GM21737 (cell line): Measurements from ENCODE around the gene COL9A2.

Source experiments
- ATAC-seq: cut with Tn5 transposase; IDR thresholded peaks from one replicate; pipeline ENCODE4 v1.9.1; 2021; ENCODE audit warnings: mild to moderate bottlenecking, moderate library complexity; ENCODE audit not compliant: unreplicated experiment

The COL9A2 gene

GRCh38 chr1:40305451-40305850 is 11.6 kb downstream of the COL9A2 start:
- ATAC-seq = no peak

- no peak for ATAC-seq
Measured at GRCh38 chr1:40303790-40304189, 13.3 kb downstream of the COL9A2 start.

GRCh38 chr1:40303051-40303771 is 13.9 kb downstream of the COL9A2 start:
- ATAC-seq = no peak

GRCh38 chr1:40302475-40302874 is 14.6 kb downstream of the COL9A2 start:
- no peak for ATAC-seq

GRCh38 chr1:40301541-40302299 is 15.4 kb downstream of the COL9A2 start:
- no peak for ATAC-seq

- no peak for ATAC-seq
Measured at GRCh38 chr1:40301066-40301465, 16.0 kb downstream of the COL9A2 start.

GRCh38 chr1:40300651-40301050 is 16.4 kb downstream of the COL9A2 start:
- ATAC-seq = no peak

GRCh38 chr1:40300249-40300567 is 16.9 kb downstream of the COL9A2 start:
- no peak for ATAC-seq

- no peak for ATAC-seq
Measured at GRCh38 chr1:40299366-40300248, 17.5 kb downstream of the COL9A2 start.

- ATAC-seq = no peak
Measured at GRCh38 chr1:40291293-40291692, 25.8 kb downstream of the COL9A2 start.

GRCh38 chr1:40281853-40282252 is 35.2 kb downstream of the COL9A2 start:
- no peak for ATAC-seq

- no peak for ATAC-seq
Measured at GRCh38 chr1:40276122-40276521, 41.0 kb downstream of the COL9A2 start.

- ATAC-seq = no peak
Measured at GRCh38 chr1:40274331-40274730, 42.8 kb downstream of the COL9A2 start.

- no peak for ATAC-seq
Measured at GRCh38 chr1:40273547-40274166, 43.4 kb downstream of the COL9A2 start.

- ATAC-seq = no peak
Measured at GRCh38 chr1:40272653-40273213, 44.4 kb downstream of the COL9A2 start.

- ATAC-seq = no peak
Measured at GRCh38 chr1:40270152-40270834, 46.8 kb downstream of the COL9A2 start.

- ATAC-seq = no peak
Measured at GRCh38 chr1:40268211-40268610, 48.9 kb downstream of the COL9A2 start.

- ATAC-seq = no peak
Measured at GRCh38 chr1:40267767-40268187, 49.3 kb downstream of the COL9A2 start.

- no peak for ATAC-seq
Measured at GRCh38 chr1:40266786-40267535, 50.1 kb downstream of the COL9A2 start.
